Stimulated activated CD4-positive, alpha-beta T cell treated with anti-CD3 and anti-CD28 coated beads, Interleukin-1b, Interleukin-23, amount 100 ng/mL, for 1 hour (primary cell): Measurements from ENCODE around the gene SNRNP48.

ENCODE experiments used
- DNase-seq, 2 donors: peaks; one replicate each; pipeline ENCODE4 v3.0.0-alpha.2; 2020; ENCODE audit warnings: low read depth in 2 of 2

Gene SNRNP48

GRCh38 chr6:7593229-7593628, 3.2 kb downstream of the SNRNP48 start:
- no peak for DNase-seq

GRCh38 chr6:7594579-7595125, 4.7 kb downstream of the SNRNP48 start:
- no peak for DNase-seq

- DNase-seq, result no peak
Observed at GRCh38 chr6:7604003-7604402, 14.0 kb downstream of the SNRNP48 start.

- DNase-seq, result no peak
Observed at GRCh38 chr6:7604506-7604905, 14.5 kb downstream of the SNRNP48 start.

GRCh38 chr6:7615611-7616383, 25.8 kb downstream of the SNRNP48 start:
- DNase-seq, result no peak

GRCh38 chr6:7617801-7618764, 28.1 kb downstream of the SNRNP48 start:
- no peak for DNase-seq

GRCh38 chr6:7621761-7622160, 31.8 kb downstream of the SNRNP48 start:
- DNase-seq, result no peak

- DNase-seq, result no peak
Observed at GRCh38 chr6:7624796-7625710, 35.1 kb downstream of the SNRNP48 start.

- DNase-seq, result no peak
Observed at GRCh38 chr6:7628479-7628878, 38.5 kb downstream of the SNRNP48 start.

- no peak for DNase-seq
Observed at GRCh38 chr6:7628909-7629308, 38.9 kb downstream of the SNRNP48 start.

GRCh38 chr6:7629321-7629720, 39.3 kb downstream of the SNRNP48 start:
- DNase-seq, result no peak

GRCh38 chr6:7630792-7631191, 40.8 kb downstream of the SNRNP48 start:
- no peak for DNase-seq

GRCh38 chr6:7631466-7631865, 41.5 kb downstream of the SNRNP48 start:
- DNase-seq, result no peak

- no peak for DNase-seq
Observed at GRCh38 chr6:7632501-7633290, 42.7 kb downstream of the SNRNP48 start.

GRCh38 chr6:7633361-7633760, 43.4 kb downstream of the SNRNP48 start:
- DNase-seq, result no peak

GRCh38 chr6:7636151-7636550, 46.2 kb downstream of the SNRNP48 start:
- no peak for DNase-seq

GRCh38 chr6:7637533-7637932, 47.5 kb downstream of the SNRNP48 start:
- DNase-seq, result no peak

GRCh38 chr6:7639427-7639826, 49.4 kb downstream of the SNRNP48 start:
- DNase-seq, result no peak

- DNase-seq, result no peak
Observed at GRCh38 chr6:7640016-7640415, 50.0 kb downstream of the SNRNP48 start.
